Measurements from ENCODE around the gene NEURL1B.

- TF ChIP-seq, protein P1, sequence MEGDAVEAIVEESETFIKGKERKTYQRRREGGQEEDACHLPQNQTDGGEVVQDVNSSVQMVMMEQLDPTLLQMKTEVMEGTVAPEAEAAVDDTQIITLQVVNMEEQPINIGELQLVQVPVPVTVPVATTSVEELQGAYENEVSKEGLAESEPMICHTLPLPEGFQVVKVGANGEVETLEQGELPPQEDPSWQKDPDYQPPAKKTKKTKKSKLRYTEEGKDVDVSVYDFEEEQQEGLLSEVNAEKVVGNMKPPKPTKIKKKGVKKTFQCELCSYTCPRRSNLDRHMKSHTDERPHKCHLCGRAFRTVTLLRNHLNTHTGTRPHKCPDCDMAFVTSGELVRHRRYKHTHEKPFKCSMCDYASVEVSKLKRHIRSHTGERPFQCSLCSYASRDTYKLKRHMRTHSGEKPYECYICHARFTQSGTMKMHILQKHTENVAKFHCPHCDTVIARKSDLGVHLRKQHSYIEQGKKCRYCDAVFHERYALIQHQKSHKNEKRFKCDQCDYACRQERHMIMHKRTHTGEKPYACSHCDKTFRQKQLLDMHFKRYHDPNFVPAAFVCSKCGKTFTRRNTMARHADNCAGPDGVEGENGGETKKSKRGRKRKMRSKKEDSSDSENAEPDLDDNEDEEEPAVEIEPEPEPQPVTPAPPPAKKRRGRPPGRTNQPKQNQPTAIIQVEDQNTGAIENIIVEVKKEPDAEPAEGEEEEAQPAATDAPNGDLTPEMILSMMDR (IDR thresholded peaks at IDR 0.05; ENCODE audit: insufficient read depth, low read depth, low read length), result no peak
- TF ChIP-seq EZH2 (IDR thresholded peaks at IDR 0.05; ENCODE audit: insufficient read depth, low read length), result no peak
Measured at GRCh38 chr5:172610643-172611042, 30.4 kb upstream of the NEURL1B start.
